H1 (cell line): ENCODE data around the gene COL11A2.

Source experiments
- ASH2L ChIP-seq: fragments of 200-600, 300-600 bp; sonication (generic); IDR thresholded peaks from one replicate; pipeline ENCODE4 v1.7.1; 2017; ENCODE audit warnings: low read length
- ATF2 ChIP-seq: IDR thresholded peaks from 2 replicates; pipeline ENCODE4 v1.6.1; 2012; ENCODE audit warnings: low read length, inconsistent platforms
- ATF3 ChIP-seq: IDR thresholded peaks from 2 replicates; pipeline ENCODE4 v1.6.1; 2011; ENCODE audit warnings: low read depth, mild to moderate bottlenecking, low read length; ENCODE audit not compliant: insufficient read depth
- CTCF ChIP-seq, 3 experiments: IDR thresholded peaks; 1 replicate in 2 of 3; 2 replicates in 1 of 3; pipeline versions ENCODE4 v1.5.1 to v1.6.1; 2011; ENCODE audit warnings: low read length in 3 of 3, mild to moderate bottlenecking in 3 of 3, inconsistent platforms in 2 of 3, low read depth in 1 of 3, moderate library complexity in 1 of 3; ENCODE audit not compliant: insufficient read depth in 1 of 3; ENCODE audit errors: control extremely low read depth in 1 of 3
- EP300 ChIP-seq, 2 experiments: IDR thresholded peaks; 1 replicate in 1 of 2; 2 replicates in 1 of 2; pipeline ENCODE4 v1.6.1; 2011 to 2012; ENCODE audit warnings: low read depth in 2 of 2, low read length in 2 of 2, mild to moderate bottlenecking in 2 of 2, borderline replicate concordance in 1 of 2, inconsistent platforms in 1 of 2, moderate library complexity in 1 of 2
- GABPA ChIP-seq: IDR thresholded peaks from 2 replicates; pipeline ENCODE4 v1.6.1; 2011; ENCODE audit warnings: mild to moderate bottlenecking, low read length, moderate library complexity, borderline replicate concordance; ENCODE audit not compliant: insufficient read depth
- JUND ChIP-seq: IDR thresholded peaks from 2 replicates; pipeline ENCODE4 v1.6.1; 2011; ENCODE audit warnings: mild to moderate bottlenecking, improper control_type of control experiment, low read length
- NRF1 ChIP-seq: IDR thresholded peaks from 2 replicates; pipeline ENCODE4 v1.6.1; 2011; ENCODE audit warnings: mild to moderate bottlenecking, low read depth, low read length, improper control_type of control experiment
- POLR2A ChIP-seq, 2 experiments: IDR thresholded peaks; 1 replicate in 1 of 2; 2 replicates in 1 of 2; pipeline ENCODE4 v1.6.1; 2011; ENCODE audit warnings: low read depth in 2 of 2, low read length in 2 of 2, mild to moderate bottlenecking in 2 of 2; ENCODE audit errors: control extremely low read depth in 1 of 2
- SIN3A ChIP-seq, 2 experiments: IDR thresholded peaks in 1 of 2; conservative IDR thresholded peaks in 1 of 2; 2 replicates each; pipeline ENCODE4 v1.6.1; 2011 to 2012; ENCODE audit warnings: low read length in 2 of 2, improper control_type of control experiment in 1 of 2, low read depth in 1 of 2, mild to moderate bottlenecking in 1 of 2
- TBP ChIP-seq: IDR thresholded peaks from 2 replicates; pipeline ENCODE4 v1.6.1; 2011; ENCODE audit warnings: low read depth, low read length, improper control_type of control experiment

- no peak for TF ChIP-seq EP300 (IDR thresholded peaks at IDR 0.05; ENCODE audit: borderline replicate concordance in 1 of 2, low read depth in 2 of 2, low read length in 2 of 2)
- TF ChIP-seq POLR2A (IDR thresholded peaks at IDR 0.05; ENCODE audit: control extremely low read depth in 1 of 2, low read depth in 2 of 2, low read length in 2 of 2), result no peak
- TF ChIP-seq CTCF (IDR thresholded peaks at IDR 0.05; ENCODE audit: control extremely low read depth in 1 of 3, insufficient read depth in 1 of 3, low read depth in 1 of 3, low read length in 3 of 3), result peak; percentile 72 to 85 (median 80)
- TF ChIP-seq NRF1, result no peak
- TF ChIP-seq SIN3A (conservative IDR thresholded peaks at IDR 0.05 in 1 of 2, IDR thresholded peaks at IDR 0.05 in 1 of 2; ENCODE audit: low read depth in 1 of 2, low read length in 2 of 2), result no peak
- TF ChIP-seq ATF3, result no peak
- no peak for TF ChIP-seq ATF2
- TF ChIP-seq ASH2L, result no peak
- no peak for TF ChIP-seq GABPA
- no peak for TF ChIP-seq JUND
- no peak for TF ChIP-seq TBP
These were observed 66.1 kb downstream of the COL11A2 start for GRCh38 chr6:33126101-33126714.
